Aorta (tissue), 5 donors: Measurements from ENCODE around the gene ZNF362. TPM values are rescaled to one million over a fixed set of nuclear protein-coding genes. Genes with fewer than 3 reads are reported as not detected.
A peak's percentile ranks its signal among the peaks of the same experiment; 100 is the strongest.

Experiments
- ATAC-seq: fragments of 200-7000 bp; cut with Tn5 transposase; one replicate; pipeline ENCODE4 v1.9.1; 2022; ENCODE audit warnings: moderate library complexity; ENCODE audit not compliant: low FRiP score
- DNase-seq, 2 donors: peaks; one replicate each; pipeline ENCODE4 v3.0.0-alpha.2; 2020
- H3K27ac ChIP-seq, 2 donors: one replicate each; pipeline ENCODE4 v1.5.1; 2013; ENCODE audit warnings: low read length in 2 of 2, mild to moderate bottlenecking in 2 of 2, moderate library complexity in 2 of 2, control low read depth in 1 of 2, inconsistent platforms in 1 of 2, low read depth in 1 of 2
- H3K27me3 ChIP-seq, 2 donors: one replicate each; pipeline ENCODE4 v1.6.1; 2013; ENCODE audit warnings: control low read depth in 1 of 2, low read length in 1 of 2, mild to moderate bottlenecking in 1 of 2, moderate library complexity in 1 of 2; ENCODE audit not compliant: insufficient read depth in 2 of 2, control insufficient read depth in 1 of 2
- H3K36me3 ChIP-seq, 2 donors: one replicate each; pipeline ENCODE4 v1.6.1; 2013; ENCODE audit warnings: control low read depth in 1 of 2, low read length in 1 of 2, mild to moderate bottlenecking in 1 of 2; ENCODE audit not compliant: insufficient read depth in 2 of 2, control insufficient read depth in 1 of 2
- H3K4me1 ChIP-seq, 2 donors: one replicate each; pipeline ENCODE4 v1.6.1; 2013; ENCODE audit warnings: low read length in 2 of 2, control low read depth in 1 of 2, mild to moderate bottlenecking in 1 of 2, moderate library complexity in 1 of 2; ENCODE audit not compliant: insufficient read depth in 2 of 2, control insufficient read depth in 1 of 2
- H3K4me3 ChIP-seq, 2 donors: one replicate each; pipeline ENCODE4 v1.5.1; 2013; ENCODE audit warnings: low read length in 2 of 2, control low read depth in 1 of 2, mild to moderate bottlenecking in 1 of 2
- H3K9me3 ChIP-seq: one replicate; pipeline ENCODE4 v1.6.1; 2013; ENCODE audit warnings: mild to moderate bottlenecking, low read length; ENCODE audit not compliant: control insufficient read depth
- WGBS, 2 donors: extraction: QIAGEN DNeasy Blood & Tissue Kit; methylation state at CpG; one replicate each; pipeline ENCODE4 v1.1.7; 2013; 5-methylcytosine and 5-hydroxymethylcytosine counted together
- intact Hi-C, 2 donors: fragments of 100-400 bp; cut with DNase I; formaldehyde crosslinking; loops; one replicate each; pipeline versions ENCODE4 v1.14.2 to v1.15.0; 2022
- polyA plus RNA-seq, 2 donors: library from polyadenylated mRNA; stranded (reverse); fragments of 200-250 nt; gene quantifications; one replicate each; pipeline ENCODE4 v1.2.3, GENCODE V29; 2013
- total RNA-seq, 2 donors: library from RNA; stranded (reverse); fragmentation: NEBNext Ultra II Directional; extraction: Animal tissue kit (Norgen Biotek cat#: 25700); gene quantifications; one replicate each; pipeline ENCODE4 v1.2.1, GENCODE V29; 2021
- donor health status: healthy with polysubstance abuse.
- donor health status: Bipolar disorder and iron deficiency.
- donor health status: DM: no; HTN: no; CAD: no.
- donor health status: DM: no; HTN: no; CAD: no.
- donor health status: DM: yes; HTN: yes; CAD: no.

Gene ZNF362
- total and polyA plus RNA-seq, 4 donors: 12.4 to 44.0 (median 31.1) TPM

GRCh38 chr1:33319949-33320618, 63.8 kb downstream of the ZNF362 start:
- 59 to 64% methylated on average over 12 of the region's 12 CpGs for WGBS, 2 donors
- intact Hi-C loops: no loop called here
- Histone ChIP-seq H3K4me1 (no peaks in the 10 kb centered on the region), H3K27ac (no peak overlapping the region), H3K27me3 (no peaks in the 10 kb centered on the region), H3K36me3 (peaks cover 0 to 6% of the 10 kb centered on the region in 2 donors), H3K9me3 (no peaks in the 10 kb centered on the region), H3K4me3 (no peak overlapping the region)
- DNase-seq (peak; percentile 45 to 69), ATAC-seq (no peak)

GRCh38 chr1:33320619-33321165, 64.4 kb downstream of the ZNF362 start, which contains the start of gene A3GALT2:
TSS of gene A3GALT2 (minus strand) at chr1:33321098. CDS start at chr1:33321098, 0 bp downstream.
- Histone ChIP-seq H3K36me3 (peaks cover 3 to 11% of the 10 kb centered on the region in 2 donors), H3K4me3 (no peak within 1 kb of the TSS), H3K4me1 (no peaks in the 10 kb centered on the region), H3K27ac (no peak within 1 kb of the TSS), H3K27me3 (no peaks in the 10 kb centered on the region), H3K9me3 (no peaks in the 10 kb centered on the region)
- intact Hi-C loops: no loop called here
- WGBS, 2 donors: 56% methylated on average over 8 of the region's 8 CpGs
- peak in 1 of 2 donors; percentile 59 for DNase-seq
- no peak for ATAC-seq

GRCh38 chr1:33321178-33321577, 64.9 kb downstream of the ZNF362 start:
- peaks cover 6 to 12% of the 10 kb centered on the region in 2 donors for H3K36me3 ChIP-seq
- H3K4me3 ChIP-seq: no peak overlapping the region
- intact Hi-C loops: no loop called here
- no peak overlapping the region for H3K27ac ChIP-seq
- DNase-seq (peak; percentile 28 to 39), ATAC-seq (no peak)
- H3K9me3 ChIP-seq: no peaks in the 10 kb centered on the region
- WGBS, 2 donors: 73 to 79% methylated on average over 5 of the region's 5 CpGs
- H3K4me1 ChIP-seq: no peaks in the 10 kb centered on the region
- H3K27me3 ChIP-seq: no peaks in the 10 kb centered on the region

GRCh38 chr1:33322109-33322508, 65.8 kb downstream of the ZNF362 start:
- H3K27me3 ChIP-seq: no peaks in the 10 kb centered on the region
- WGBS, 2 donors: 46 to 60% methylated on average over 6 of the region's 6 CpGs
- H3K4me1 ChIP-seq: no peaks in the 10 kb centered on the region
- H3K4me3 ChIP-seq: no peak overlapping the region
- no peaks in the 10 kb centered on the region for H3K9me3 ChIP-seq
- peak; percentile 22 to 45 for DNase-seq
- intact Hi-C loops: no loop called here
- ATAC-seq: no peak
- H3K36me3 ChIP-seq: peaks cover 6 to 14% of the 10 kb centered on the region in 2 donors
- no peak overlapping the region for H3K27ac ChIP-seq

GRCh38 chr1:33322870-33323585, 66.7 kb downstream of the ZNF362 start:
- WGBS, 2 donors: 68 to 69% methylated on average over 10 of the region's 10 CpGs
- Histone ChIP-seq H3K27me3 (no peaks in the 10 kb centered on the region), H3K27ac (no peak overlapping the region), H3K36me3 (peaks cover 6 to 15% of the 10 kb centered on the region in 2 donors), H3K9me3 (no peaks in the 10 kb centered on the region), H3K4me1 (no peaks in the 10 kb centered on the region), H3K4me3 (no peak overlapping the region)
- ATAC-seq: no peak
- peak; percentile 6 to 34 for DNase-seq
- intact Hi-C loops: no loop called here

GRCh38 chr1:33323663-33324477, 67.6 kb downstream of the ZNF362 start:
- no peak overlapping the region for H3K4me3 ChIP-seq
- ATAC-seq (no peak), DNase-seq (peak in 1 of 2 donors; percentile 59)
- intact Hi-C loops: no loop called here
- no peaks in the 10 kb centered on the region for H3K27me3 ChIP-seq
- H3K9me3 ChIP-seq: no peaks in the 10 kb centered on the region
- peaks cover 6 to 16% of the 10 kb centered on the region in 2 donors for H3K36me3 ChIP-seq
- WGBS, 2 donors: 57 to 75% methylated on average over 14 of the region's 14 CpGs
- no peak overlapping the region for H3K27ac ChIP-seq
- no peaks in the 10 kb centered on the region for H3K4me1 ChIP-seq

GRCh38 chr1:33324677-33325575, 68.6 kb downstream of the ZNF362 start:
- Histone ChIP-seq H3K4me3 (no peak overlapping the region), H3K9me3 (no peaks in the 10 kb centered on the region), H3K4me1 (no peaks in the 10 kb centered on the region), H3K27ac (no peak overlapping the region), H3K36me3 (peaks cover 6 to 23% of the 10 kb centered on the region in 2 donors), H3K27me3 (no peaks in the 10 kb centered on the region)
- intact Hi-C loops: no loop called here
- DNase-seq (peak; percentile 28 to 48), ATAC-seq (no peak)
- WGBS, 2 donors: 46 to 66% methylated on average over 22 of the region's 22 CpGs
